Stimulated activated CD4-positive, alpha-beta T cell treated with anti-CD3 and anti-CD28 coated beads, Interleukin-15, amount 100 ng/mL, for 1 hour (primary cell): ENCODE results near the gene NSDHL.

ENCODE experiments used
- DNase-seq, 2 donors: peaks; one replicate each; pipeline ENCODE4 v3.0.0-alpha.2; 2020; ENCODE audit warnings: low read depth in 1 of 2, low spot score in 1 of 2

NSDHL gene

GRCh38 chrX:152843852-152844251 is 13.0 kb downstream of the NSDHL start:
- DNase-seq = no peak

GRCh38 chrX:152844256-152844655 is 13.4 kb downstream of the NSDHL start:
- no peak for DNase-seq

GRCh38 chrX:152845618-152846240 is 14.9 kb downstream of the NSDHL start:
- no peak for DNase-seq

- DNase-seq = no peak
These were observed 16.4 kb downstream of the NSDHL start for GRCh38 chrX:152847281-152847680.

GRCh38 chrX:152850465-152850864 is 19.6 kb downstream of the NSDHL start:
- DNase-seq = no peak

GRCh38 chrX:152853986-152854385 is 23.1 kb downstream of the NSDHL start:
- no peak for DNase-seq

GRCh38 chrX:152861116-152861515 is 30.3 kb downstream of the NSDHL start:
- no peak for DNase-seq

- DNase-seq = no peak
These were observed 31.0 kb downstream of the NSDHL start for GRCh38 chrX:152861826-152862225.

GRCh38 chrX:152865232-152865920 is 34.5 kb downstream of the NSDHL start:
- no peak for DNase-seq

GRCh38 chrX:152866386-152866785 is 35.5 kb downstream of the NSDHL start:
- no peak for DNase-seq

- DNase-seq = no peak
These were observed 39.1 kb downstream of the NSDHL start for GRCh38 chrX:152869972-152870371.

- no peak for DNase-seq
These were observed 40.4 kb downstream of the NSDHL start for GRCh38 chrX:152871260-152871659.

GRCh38 chrX:152872522-152872921 is 41.7 kb downstream of the NSDHL start:
- no peak for DNase-seq

- DNase-seq = no peak
These were observed 42.5 kb downstream of the NSDHL start for GRCh38 chrX:152873361-152873760.

- no peak for DNase-seq
These were observed 46.3 kb downstream of the NSDHL start for GRCh38 chrX:152876931-152877840.

- DNase-seq = no peak
These were observed 48.3 kb downstream of the NSDHL start for GRCh38 chrX:152878976-152879755.

GRCh38 chrX:152881289-152881688 is 50.4 kb downstream of the NSDHL start:
- no peak for DNase-seq

GRCh38 chrX:152884171-152884570 is 53.3 kb downstream of the NSDHL start:
- DNase-seq = no peak

- DNase-seq = no peak
These were observed 55.9 kb downstream of the NSDHL start for GRCh38 chrX:152886716-152887115.

GRCh38 chrX:152892499-152892898 is 61.6 kb downstream of the NSDHL start:
- no peak for DNase-seq
